GM23248 (cell line): ENCODE data around the gene ALX4. TPM values are rescaled to one million over a fixed set of nuclear protein-coding genes. Genes with fewer than 3 reads are reported as not detected.

Experiments used
- DNase-seq: peaks from one replicate; pipeline ENCODE4 v3.0.0-alpha.2; 2015
- H2AFZ ChIP-seq: fragments of 200-600 bp; sonication (generic); 2 replicates; pipeline ENCODE4 v1.6.1; 2016; ENCODE audit warnings: antibody characterized with exemption
- H3F3A ChIP-seq: fragments of 200-600 bp; sonication (generic); 2 replicates; pipeline ENCODE4 v1.6.1; 2016; ENCODE audit warnings: mild to moderate bottlenecking, antibody characterized with exemption, mixed run types; ENCODE audit not compliant: insufficient read depth
- H3K27ac ChIP-seq: fragments of 200-600 bp; sonication (generic); 2 replicates; pipeline ENCODE4 v1.5.1; 2016; ENCODE audit warnings: mild to moderate bottlenecking
- H3K27me3 ChIP-seq: fragments of 200-600 bp; sonication (generic); replicated peaks from 2 replicates; pipeline ENCODE4 v1.6.1; 2016; ENCODE audit warnings: mild to moderate bottlenecking; ENCODE audit not compliant: insufficient read depth
- H3K36me3 ChIP-seq: fragments of 200-600 bp; sonication (generic); 2 replicates; pipeline ENCODE4 v1.6.1; 2016; ENCODE audit warnings: low read depth, mild to moderate bottlenecking
- H3K4me1 ChIP-seq: fragments of 200-600 bp; sonication (generic); 2 replicates; pipeline ENCODE4 v1.6.1; 2016; ENCODE audit warnings: mild to moderate bottlenecking; ENCODE audit not compliant: insufficient read depth
- H3K4me2 ChIP-seq: fragments of 200-600 bp; sonication (generic); one replicate; pipeline ENCODE4 v1.6.1; 2016; ENCODE audit warnings: mild to moderate bottlenecking; ENCODE audit not compliant: unreplicated experiment
- H3K4me3 ChIP-seq: fragments of 200-600 bp; sonication (generic); 2 replicates; pipeline ENCODE4 v1.5.1; 2016; ENCODE audit warnings: mild to moderate bottlenecking
- H3K79me2 ChIP-seq: fragments of 200-600 bp; sonication (generic); 2 replicates; pipeline ENCODE4 v1.6.1; 2016; ENCODE audit warnings: mild to moderate bottlenecking; ENCODE audit not compliant: insufficient read depth
- H3K9ac ChIP-seq: fragments of 200-600 bp; sonication (generic); 2 replicates; pipeline ENCODE4 v1.6.1; 2016; ENCODE audit warnings: mild to moderate bottlenecking
- H3K9me2 ChIP-seq: fragments of 200-600 bp; sonication (generic); 2 replicates; pipeline ENCODE4 v1.6.1; 2016; ENCODE audit warnings: mixed run types, mild to moderate bottlenecking, moderate library complexity; ENCODE audit not compliant: insufficient read depth
- H3K9me3 ChIP-seq: fragments of 200-600 bp; sonication (generic); one replicate; pipeline ENCODE4 v1.6.1; 2017; ENCODE audit warnings: low read depth
- H4K20me1 ChIP-seq: fragments of 200-600 bp; sonication (generic); 2 replicates; pipeline ENCODE4 v1.6.0; 2016; ENCODE audit not compliant: insufficient read depth
- EZH2 ChIP-seq: fragments of 200-600 bp; sonication (generic); IDR thresholded peaks from 2 replicates; pipeline ENCODE4 v1.6.1; 2018; ENCODE audit warnings: antibody characterized with exemption, mild to moderate bottlenecking; ENCODE audit not compliant: insufficient read depth, poor library complexity, severe bottlenecking
- EZH2phosphoT487 ChIP-seq: fragments of 200-600 bp; sonication (generic); IDR thresholded peaks from 2 replicates; pipeline ENCODE4 v1.6.1; 2018; ENCODE audit warnings: antibody characterized with exemption, moderate library complexity, mild to moderate bottlenecking, low read depth; ENCODE audit not compliant: insufficient read depth
- WGBS, 2 experiments: methylation state at CpG; one replicate each; pipeline ENCODE4 v1.1.6; 2015 to 2017; ENCODE audit warnings: low lambda C conversion rate in 2 of 2, low coverage in 1 of 2; ENCODE audit errors: missing lambda C conversion rate in 2 of 2; 5-methylcytosine and 5-hydroxymethylcytosine counted together
- in situ Hi-C: fragments of 300-500 bp; cut with MboI; formaldehyde crosslinking; loops from 2 replicates; pipeline ENCODE4 v1.15.0; 2020
- polyA plus RNA-seq: library from polyadenylated mRNA; unstranded; fragments of >200 nt; fragmentation: Nextera tagmentation; extraction: Ambion mirVana; gene quantifications from 2 replicates; pipeline ENCODE4 v1.2.1, GENCODE V29; 2016
- total RNA-seq: library from RNA; depleted of rRNA; stranded (reverse); fragments of >200 nt; shearing (Covaris generic); gene quantifications from 2 replicates; pipeline ENCODE4 v1.2.3, GENCODE V29; 2014

ALX4 gene
- total and polyA plus RNA-seq, 2 experiments from 2014 or later: not detected

DNA sequence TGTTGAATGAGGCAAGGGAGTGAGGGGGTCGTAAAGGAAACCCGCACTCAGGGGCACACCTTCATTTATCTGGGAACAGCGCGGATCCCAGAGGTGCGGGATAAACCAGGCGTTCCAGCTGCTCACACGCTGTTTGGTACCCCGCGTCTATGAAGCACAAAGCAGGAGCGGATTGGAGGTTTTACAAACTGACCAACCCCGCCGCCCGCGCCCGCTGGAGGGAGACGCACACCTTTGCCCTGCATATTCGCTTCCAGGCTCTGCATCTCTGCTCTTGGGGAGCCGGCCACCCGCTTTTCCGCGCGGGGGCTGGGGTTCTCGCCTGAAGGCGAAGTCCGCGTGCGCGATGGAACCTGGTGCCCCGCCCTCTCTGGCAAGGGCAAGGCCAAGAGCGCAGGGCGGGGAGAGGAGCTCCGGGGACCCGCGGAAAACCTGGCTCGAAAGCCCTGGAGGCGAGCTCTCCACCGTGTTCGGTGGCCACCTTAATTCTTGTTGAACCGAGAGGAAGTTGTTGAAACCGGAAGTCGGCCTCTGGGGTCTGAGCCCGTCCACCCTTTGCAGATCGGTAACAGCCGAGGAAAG lies 6.8 kb upstream of the ALX4 start:
- Histone ChIP-seq H3K4me1 (peaks cover 7% of the 10 kb centered on the region; the same call in 1 of the 2 replicates), H3K36me3 (no peaks in the 10 kb centered on the region), H3K4me2 (peak overlapping the region; percentile 50), H3K4me3 (peak overlapping the region; percentile 37), H3K79me2 (no peaks in the 10 kb centered on the region), H2AFZ (peak overlapping the region; percentile 22; the same call in 1 of the 2 replicates), H3F3A (no peaks in the 10 kb centered on the region), H3K9me3 (no peaks in the 10 kb centered on the region), H3K27ac (no peak overlapping the region), H3K9ac (no peak overlapping the region), H4K20me1 (no peaks in the 10 kb centered on the region), H3K9me2 (no peaks in the 10 kb centered on the region), H3K27me3 (peaks cover 99% of the 10 kb centered on the region)
- peak; percentile 23 for DNase-seq
- in situ Hi-C loops: no loop called here
- WGBS, 2 experiments: 3% methylated on average over 44 of the region's 44 CpGs
- TF ChIP-seq EZH2 (no peak), EZH2phosphoT487 (no peak)

DNA sequence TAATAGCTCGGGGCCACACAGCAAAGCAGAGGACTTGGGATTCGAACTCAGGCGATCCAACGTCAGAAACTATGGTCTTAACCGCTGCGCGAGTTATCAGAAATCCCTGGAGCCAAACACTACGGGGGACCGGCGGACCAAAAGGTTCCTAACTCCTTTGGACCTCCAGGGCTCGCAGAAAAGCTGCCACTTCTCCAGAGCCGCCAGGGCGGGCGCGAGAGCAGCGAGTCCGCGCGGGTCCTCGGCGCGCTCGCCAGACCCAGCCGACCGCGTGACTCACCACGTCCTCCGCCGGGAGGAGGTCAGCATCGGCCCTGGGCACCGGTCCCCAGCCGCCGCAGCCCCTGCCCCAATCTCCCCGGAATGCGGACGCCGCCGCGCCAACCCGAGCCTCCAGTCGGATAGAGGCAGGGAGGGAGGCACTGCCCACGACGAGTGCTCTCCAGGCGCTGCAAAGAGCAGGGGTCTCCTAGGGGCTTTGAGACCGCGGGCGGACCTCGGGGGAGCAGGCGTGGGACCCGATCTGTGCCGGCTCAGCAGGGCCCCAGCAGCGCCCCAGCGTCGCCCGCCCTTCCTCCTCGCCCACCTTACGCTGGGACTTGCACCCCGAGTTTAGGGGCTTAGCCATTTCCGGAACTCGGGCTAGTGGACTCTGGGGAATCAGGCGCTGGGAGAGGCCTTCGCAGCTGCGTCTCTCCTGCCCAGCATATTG lies 6.2 kb upstream of the ALX4 start:
- in situ Hi-C loops: no loop called here
- peak; percentile 61 for DNase-seq
- Histone ChIP-seq H3K27ac (no peak overlapping the region), H3K9ac (no peak overlapping the region), H3K4me3 (peak overlapping the region; percentile 37), H3K9me3 (no peaks in the 10 kb centered on the region), H3K4me2 (peak overlapping the region; percentile 50), H3K36me3 (no peaks in the 10 kb centered on the region), H3K9me2 (no peaks in the 10 kb centered on the region), H4K20me1 (no peaks in the 10 kb centered on the region), H3F3A (no peaks in the 10 kb centered on the region), H3K27me3 (peaks cover 99% of the 10 kb centered on the region), H3K4me1 (peaks cover 7% of the 10 kb centered on the region; the same call in 1 of the 2 replicates), H2AFZ (0 out of 2 replicates have a peak overlapping the region, but pooled peaks have one; percentile 22), H3K79me2 (no peaks in the 10 kb centered on the region)
- 1 to 3% methylated on average over 50 to 62 of the region's 63 CpGs for WGBS, 2 experiments
- TF ChIP-seq EZH2 (peak; percentile 67), EZH2phosphoT487 (no peak)

- 31 to 52% methylated on average over 2 of the region's 2 CpGs for WGBS, 2 experiments
- no peak for DNase-seq
- H3K4me1 ChIP-seq: peaks cover 7% of the 10 kb centered on the region; the same call in 1 of the 2 replicates
- H3K36me3 ChIP-seq: no peaks in the 10 kb centered on the region
- H3K9ac ChIP-seq: no peak overlapping the region
- no peak overlapping the region for H3K4me2 ChIP-seq
- H3K4me3 ChIP-seq: no peak overlapping the region
- H2AFZ ChIP-seq: no peak overlapping the region
- no peak overlapping the region for H3K27ac ChIP-seq
- no peaks in the 10 kb centered on the region for H3K9me2 ChIP-seq
- TF ChIP-seq EZH2 (no peak), EZH2phosphoT487 (no peak)
- peaks cover 97% of the 10 kb centered on the region for H3K27me3 ChIP-seq
- H3K9me3 ChIP-seq: no peaks in the 10 kb centered on the region
- in situ Hi-C loops: no loop called here
- no peaks in the 10 kb centered on the region for H3K79me2 ChIP-seq
- H4K20me1 ChIP-seq: no peaks in the 10 kb centered on the region
- H3F3A ChIP-seq: no peaks in the 10 kb centered on the region
Observed at GRCh38 chr11:44314733-44315132, 4.8 kb upstream of the ALX4 start.

DNA sequence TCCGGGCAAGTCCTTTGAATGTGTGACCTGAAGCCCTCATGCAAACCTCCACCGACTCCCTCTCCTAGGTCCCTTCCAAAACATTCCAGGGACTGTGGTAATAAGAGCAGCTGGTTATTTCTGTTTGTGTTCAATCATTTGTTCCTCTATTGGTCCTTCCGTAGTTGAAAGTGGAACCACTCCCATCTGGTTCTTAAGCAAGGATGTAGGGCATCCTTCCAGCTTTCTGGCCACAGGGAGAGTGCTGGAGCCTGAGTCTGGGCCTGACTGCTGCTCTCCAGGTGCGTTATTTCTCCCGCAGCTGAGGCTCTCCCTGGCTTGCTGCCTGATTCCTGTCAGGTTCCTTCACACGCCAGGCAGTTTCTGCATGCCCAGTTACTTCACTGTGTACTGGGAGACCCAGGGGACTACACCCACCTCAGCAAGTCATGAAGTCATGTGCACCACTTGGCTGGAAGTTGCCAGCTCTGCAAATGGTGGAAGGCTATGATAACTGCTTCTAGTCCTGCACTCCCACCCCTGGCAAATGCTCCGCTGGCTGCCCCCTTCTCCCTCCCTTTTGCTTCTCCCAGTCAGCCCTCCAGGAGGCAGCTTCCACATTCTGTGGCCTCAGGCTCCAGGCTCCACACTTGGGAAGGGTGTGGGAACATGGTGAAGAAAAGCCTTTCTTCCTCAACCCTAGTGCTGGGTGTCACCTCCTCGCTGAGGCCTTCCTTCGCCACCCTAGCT lies 4.0 kb upstream of the ALX4 start:
- TF ChIP-seq EZH2: no peak
- no peak for TF ChIP-seq EZH2phosphoT487
- no peaks in the 10 kb centered on the region for H4K20me1 ChIP-seq
- no peaks in the 10 kb centered on the region for H3K36me3 ChIP-seq
- peak; percentile 35 for DNase-seq
- no peaks in the 10 kb centered on the region for H3K9me3 ChIP-seq
- no peak overlapping the region for H3K27ac ChIP-seq
- no peak overlapping the region for H3K4me3 ChIP-seq
- H3K4me2 ChIP-seq: no peak overlapping the region
- peaks cover 93% of the 10 kb centered on the region for H3K27me3 ChIP-seq
- 15% methylated on average over 9 of the region's 9 CpGs for WGBS, 2 experiments
- no peak overlapping the region for H2AFZ ChIP-seq
- H3K79me2 ChIP-seq: no peaks in the 10 kb centered on the region
- peaks cover 7% of the 10 kb centered on the region; the same call in 1 of the 2 replicates for H3K4me1 ChIP-seq
- H3K9me2 ChIP-seq: no peaks in the 10 kb centered on the region
- in situ Hi-C loops: no loop called here
- H3K9ac ChIP-seq: no peak overlapping the region
- H3F3A ChIP-seq: no peaks in the 10 kb centered on the region
